Ovary (tissue), 3 donors: Measurements from ENCODE around the gene GOLGA8S.
"Not testable (repeated sequence)": the region's sequence is repeated elsewhere in the genome, so short reads cannot be mapped to it uniquely, and the experiment has no call there.

Source experiments
- CTCF ChIP-seq, 3 donors: fragments of 450-650 bp in 2 of 3; fragments of 200-600 bp in 1 of 3; IDR thresholded peaks; one replicate each; pipeline versions ENCODE4 v1.5.1 to v1.8.0; 2016 to 2022; ENCODE audit warnings: antibody characterized with exemption in 3 of 3, mild to moderate bottlenecking in 1 of 3
- EP300 ChIP-seq: sonication (generic); formaldehyde crosslinking; IDR thresholded peaks from one replicate; pipeline ENCODE4 v1.6.1; 2017; ENCODE audit warnings: antibody characterized with exemption
- POLR2A ChIP-seq: fragments of 450-650 bp; IDR thresholded peaks from one replicate; pipeline ENCODE4 v1.6.1; 2017; ENCODE audit warnings: antibody characterized with exemption, mild to moderate bottlenecking, moderate library complexity
- donor health status: DM: no; HTN: no; CAD: no.

- not testable (repeated sequence) for TF ChIP-seq CTCF (IDR thresholded peaks at IDR 0.05); POLR2A; EP300
These were observed at the start of gene GOLGA8S for GRCh38 chr15:23354448-23354847.
